HEK293T (cell line): ENCODE measurements around the gene DIP2A.

Experiments used
- ARNT ChIP-seq: fragments of 450-650 bp; IDR thresholded peaks from 2 replicates; pipeline ENCODE4 v1.6.1; 2017; ENCODE audit warnings: mild to moderate bottlenecking
- BHLHE40 ChIP-seq: fragments of 450-650 bp; IDR thresholded peaks from 2 replicates; pipeline ENCODE4 v1.6.1; 2016; ENCODE audit warnings: mild to moderate bottlenecking, moderate library complexity, borderline replicate concordance
- CTBP1 ChIP-seq: fragments of 450-650 bp; IDR thresholded peaks from 2 replicates; pipeline ENCODE4 v1.6.1; 2016; ENCODE audit warnings: borderline replicate concordance
- ELF4 ChIP-seq: fragments of 450-650 bp; IDR thresholded peaks from 2 replicates; pipeline ENCODE4 v1.6.1; 2017; ENCODE audit warnings: antibody characterized with exemption
- FOXA1 ChIP-seq: fragments of 450-650 bp; IDR thresholded peaks from 2 replicates; pipeline ENCODE4 v1.6.1; 2016; ENCODE audit warnings: mild to moderate bottlenecking
- FOXK2 ChIP-seq: fragments of 450-650 bp; IDR thresholded peaks from 2 replicates; pipeline ENCODE4 v1.6.1; 2016; ENCODE audit warnings: mild to moderate bottlenecking
- FOXM1 ChIP-seq: fragments of 450-650 bp; IDR thresholded peaks from 2 replicates; pipeline ENCODE4 v1.6.1; 2017; ENCODE audit warnings: mild to moderate bottlenecking, borderline replicate concordance
- HDGF ChIP-seq: fragments of 450-650 bp; IDR thresholded peaks from 2 replicates; pipeline ENCODE4 v1.6.1; 2017; ENCODE audit warnings: antibody characterized with exemption, borderline replicate concordance
- L3MBTL2 ChIP-seq: fragments of 450-650 bp; conservative IDR thresholded peaks from 2 replicates; pipeline ENCODE4 v1.6.1; 2016; ENCODE audit warnings: mild to moderate bottlenecking
- LEF1 ChIP-seq: fragments of 450-650 bp; IDR thresholded peaks from 2 replicates; pipeline ENCODE4 v1.6.1; 2017; ENCODE audit warnings: mild to moderate bottlenecking, borderline replicate concordance
- SP1 ChIP-seq: fragments of 450-650 bp; IDR thresholded peaks from 2 replicates; pipeline ENCODE4 v1.6.1; 2017
- SUZ12 ChIP-seq: fragments of 450-650 bp; IDR thresholded peaks from 2 replicates; pipeline ENCODE4 v1.6.1; 2016; ENCODE audit warnings: mild to moderate bottlenecking
- TARDBP ChIP-seq: fragments of 450-650 bp; IDR thresholded peaks from 2 replicates; pipeline ENCODE4 v1.6.1; 2016
- ZNF384 ChIP-seq: fragments of 450-650 bp; IDR thresholded peaks from 2 replicates; pipeline ENCODE4 v1.6.1; 2016

DNA sequence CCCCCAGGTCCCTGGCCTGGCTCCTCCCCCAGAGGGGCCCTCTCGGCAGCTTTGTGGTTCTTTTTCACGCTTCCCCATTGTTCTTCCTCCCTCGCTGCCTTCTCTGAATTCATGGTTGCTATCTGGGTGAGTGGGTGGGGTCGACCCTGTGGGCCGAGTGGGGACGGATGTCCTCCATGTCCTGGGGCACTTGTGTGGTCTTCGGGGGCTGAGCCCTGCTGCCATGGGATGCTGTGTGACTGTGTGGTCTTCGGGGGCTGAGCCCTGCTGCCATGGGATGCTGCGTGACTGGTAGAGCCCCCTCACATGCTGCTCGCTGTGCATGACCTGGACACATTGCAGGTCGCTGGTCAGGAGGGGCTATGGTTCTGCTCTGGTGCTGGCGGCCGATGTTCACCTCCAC, 21.6 kb upstream of the DIP2A start:
- no peak for TF ChIP-seq SP1
- no peak for TF ChIP-seq ARNT
- TF ChIP-seq HDGF: no peak
- TF ChIP-seq ZNF384: no peak
- no peak for TF ChIP-seq FOXA1
- TF ChIP-seq SUZ12: no peak
- no peak for TF ChIP-seq FOXK2
- TF ChIP-seq LEF1: no peak
- no peak for TF ChIP-seq ELF4
- no peak for TF ChIP-seq TARDBP
- TF ChIP-seq BHLHE40: no peak
- TF ChIP-seq L3MBTL2: no peak
- TF ChIP-seq CTBP1: no peak
- no peak for TF ChIP-seq FOXM1
